Gastrocnemius medialis (tissue), 4 donors: Measurements from ENCODE around the gene MEGF6. TPM values are rescaled to one million over a fixed set of nuclear protein-coding genes. Genes with fewer than 3 reads are reported as not detected.

ENCODE experiments used
- ATAC-seq, 2 donors: fragments of 150-250 bp; one replicate each; pipeline ENCODE4 v1.9.1; 2016
- DNase-seq, 2 donors: peaks; one replicate each; pipeline ENCODE4 v3.0.0-alpha.2; 2019
- H3K27ac ChIP-seq, 4 donors: fragments of 200-600 bp; sonication (generic); 1 replicate in 1 of 4; 2 replicates in 3 of 4; pipeline ENCODE4 v1.5.1; 2016 to 2018; ENCODE audit warnings: mild to moderate bottlenecking in 2 of 4, moderate library complexity in 1 of 4
- H3K27me3 ChIP-seq, 3 donors: fragments of 200-600 bp; sonication (generic) in 2 of 3; 1 replicate in 1 of 3; 2 replicates in 2 of 3; pipeline versions ENCODE4 v1.5.1 to v1.6.0; 2016 to 2019; ENCODE audit warnings: mild to moderate bottlenecking in 1 of 3, moderate library complexity in 1 of 3
- H3K36me3 ChIP-seq, 2 donors: fragments of 200-600 bp; sonication (generic) in 1 of 2; one replicate each; pipeline ENCODE4 v1.5.1; 2017 to 2018
- H3K4me1 ChIP-seq, 2 donors: fragments of 200-600 bp; sonication (generic) in 1 of 2; one replicate each; pipeline ENCODE4 v1.5.1; 2016 to 2017; ENCODE audit warnings: mild to moderate bottlenecking in 2 of 2
- H3K4me3 ChIP-seq, 4 donors: fragments of 200-600 bp; sonication (generic) in 3 of 4; 1 replicate in 1 of 4; 2 replicates in 3 of 4; pipeline ENCODE4 v1.5.1; 2016 to 2019; ENCODE audit warnings: mild to moderate bottlenecking in 2 of 4
- H3K9me3 ChIP-seq, 3 donors: fragments of 200-600 bp; sonication (generic) in 2 of 3; 1 replicate in 1 of 3; 2 replicates in 2 of 3; pipeline ENCODE4 v1.5.1; 2016 to 2019
- CTCF ChIP-seq, 5 experiments: fragments of 450-650 bp in 3 of 5; fragments of 200-600 bp in 2 of 5; sonication (generic) in 2 of 5; IDR thresholded peaks in 4 of 5; conservative IDR thresholded peaks in 1 of 5; 1 replicate in 4 of 5; 2 replicates in 1 of 5; pipeline ENCODE4 v1.5.1; 2016 to 2019; ENCODE audit warnings: antibody characterized with exemption in 5 of 5, mild to moderate bottlenecking in 3 of 5, moderate library complexity in 3 of 5
- POLR2A ChIP-seq, 2 donors: fragments of 450-650 bp; IDR thresholded peaks; one replicate each; pipeline ENCODE4 v1.6.1; 2017; ENCODE audit warnings: antibody characterized with exemption in 2 of 2, mild to moderate bottlenecking in 2 of 2, moderate library complexity in 2 of 2
- in situ Hi-C, 4 donors: fragments of 200-750 bp; cut with MboI; loops; one replicate each; pipeline versions ENCODE4 v1.15.0 to v1.8.0; 2017; ENCODE audit warnings: low sequenced_read_pairs in 4 of 4
- intact Hi-C: fragments of 100-400 bp; cut with DNase I; formaldehyde crosslinking; loops from one replicate; pipeline ENCODE4 v1.15.1; 2023; ENCODE audit warnings: low total_unique reads
- total RNA-seq, 4 donors: library from RNA; depleted of rRNA; stranded (reverse); fragments of >200 nt; gene quantifications; one replicate each; pipeline versions ENCODE4 v1.1.0 to v1.2.3, GENCODE V29; 2016

The MEGF6 gene
- total RNA-seq, 4 donors from 2014 or later = 1.9 to 5.7 (median 4.9) TPM

- H3K4me3 ChIP-seq = no peak overlapping the region
- DNase-seq (no peak), ATAC-seq (no peak)
- H3K27me3 ChIP-seq = peaks cover 0 to under 1% (median 0%) of the 10 kb centered on the region in 3 donors
- TF ChIP-seq CTCF (IDR thresholded peaks at IDR 0.05 in 4 of 5, conservative IDR thresholded peaks at IDR 0.05 in 1 of 5) (no peak), POLR2A (IDR thresholded peaks at IDR 0.05) (no peak)
- no peaks in the 10 kb centered on the region for H3K9me3 ChIP-seq
- intact Hi-C loops (no loop called here), in situ Hi-C loops (no loop called here)
- no peaks in the 10 kb centered on the region for H3K4me1 ChIP-seq
- H3K27ac ChIP-seq = no peak overlapping the region
- no peaks in the 10 kb centered on the region for H3K36me3 ChIP-seq
Observed at GRCh38 chr1:3562712-3563111, 48.6 kb downstream of the MEGF6 start.

DNA sequence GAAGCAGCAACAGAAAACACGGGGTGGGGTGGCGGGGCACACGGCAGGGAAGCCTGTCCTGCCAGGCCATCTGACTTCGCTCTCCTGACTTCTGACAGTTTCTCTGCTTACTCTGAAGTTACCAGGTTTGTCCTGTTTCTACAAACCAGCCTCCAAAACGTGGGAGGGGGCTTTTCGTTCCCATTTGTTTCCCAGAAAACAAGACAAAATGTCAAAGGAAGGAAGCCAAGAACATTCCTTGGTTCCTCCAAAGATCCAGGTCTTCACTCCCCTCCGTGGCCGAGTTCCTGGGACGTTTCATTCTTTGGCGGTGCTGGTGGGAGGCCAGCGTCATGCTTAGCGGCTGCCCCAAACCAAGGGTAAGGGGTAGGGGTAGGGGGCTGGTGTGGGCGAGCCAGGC lies 49.6 kb downstream of the MEGF6 start:
- H3K9me3 ChIP-seq = no peaks in the 10 kb centered on the region
- no peak for DNase-seq
- no peak overlapping the region for H3K4me3 ChIP-seq
- in situ Hi-C loops (no loop called here), intact Hi-C loops (no loop called here)
- no peaks in the 10 kb centered on the region for H3K4me1 ChIP-seq
- no peak for ATAC-seq
- TF ChIP-seq POLR2A (IDR thresholded peaks at IDR 0.05) (no peak), CTCF (IDR thresholded peaks at IDR 0.05 in 4 of 5, conservative IDR thresholded peaks at IDR 0.05 in 1 of 5) (no peak)
- no peak overlapping the region for H3K27ac ChIP-seq
- H3K27me3 ChIP-seq = peaks cover 0 to 10% (median 0%) of the 10 kb centered on the region in 3 donors
- H3K36me3 ChIP-seq = no peaks in the 10 kb centered on the region

DNA sequence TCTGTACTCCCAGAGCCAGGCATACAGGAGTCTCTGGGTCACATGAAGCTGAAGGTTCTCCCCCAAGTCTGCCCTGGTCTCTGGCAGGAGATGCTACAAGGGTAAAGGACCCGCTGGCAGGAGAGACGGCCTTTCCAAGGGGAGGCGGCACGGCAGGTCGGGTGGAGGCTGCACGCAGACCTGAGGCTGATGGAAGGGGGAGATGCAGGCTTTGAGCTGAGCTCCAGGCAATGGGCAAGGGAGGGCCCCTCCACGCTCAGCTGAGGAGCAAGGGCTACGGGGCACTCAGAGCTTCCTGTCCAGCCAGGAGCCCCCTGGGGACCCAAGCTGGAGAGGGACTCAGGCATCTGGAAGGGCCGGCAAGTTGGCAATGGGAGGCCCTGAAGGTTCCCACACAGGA lies 50.3 kb downstream of the MEGF6 start:
- no peaks in the 10 kb centered on the region for H3K9me3 ChIP-seq
- no peaks in the 10 kb centered on the region for H3K4me1 ChIP-seq
- intact Hi-C loops = no loop called here
- in situ Hi-C loops = no loop called here
- H3K36me3 ChIP-seq = no peaks in the 10 kb centered on the region
- H3K27ac ChIP-seq = no peak overlapping the region
- no peak overlapping the region for H3K4me3 ChIP-seq
- H3K27me3 ChIP-seq = peaks cover under 1 to 17% (median 1%) of the 10 kb centered on the region in 3 donors
- no peak for TF ChIP-seq POLR2A (IDR thresholded peaks at IDR 0.05)
- no peak for TF ChIP-seq CTCF (IDR thresholded peaks at IDR 0.05 in 4 of 5, conservative IDR thresholded peaks at IDR 0.05 in 1 of 5)
- ATAC-seq (no peak), DNase-seq (no peak)

DNA sequence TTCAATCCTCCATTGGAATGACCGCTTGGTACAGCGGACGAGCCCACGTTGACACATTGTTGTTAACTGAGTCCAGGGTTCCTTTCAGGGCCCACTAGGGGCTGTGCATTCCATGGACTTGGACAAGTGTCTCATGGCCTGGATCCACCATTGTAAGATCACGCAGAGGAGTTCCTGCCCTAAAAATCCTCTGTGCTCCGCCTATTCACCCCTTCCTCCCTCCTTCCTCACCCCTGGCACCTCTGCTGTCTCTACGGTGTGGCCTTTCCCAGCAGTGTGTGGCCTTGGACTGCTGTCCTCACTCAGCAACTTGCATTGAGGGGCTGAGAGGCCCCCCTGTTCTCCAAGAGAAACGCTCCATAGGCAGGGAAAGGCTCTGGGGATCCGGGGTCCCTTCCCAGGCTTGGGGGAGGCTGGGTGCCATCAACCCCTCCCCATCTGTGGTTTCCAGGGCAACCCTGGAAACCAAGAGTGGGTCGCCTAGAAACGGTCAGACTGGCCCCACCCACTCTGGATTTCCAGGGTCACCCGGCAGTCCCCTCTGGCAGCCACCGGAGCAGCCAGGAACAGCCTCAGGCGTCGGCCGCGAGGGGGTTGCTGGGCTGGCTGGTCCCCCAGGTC lies 50.9 kb downstream of the MEGF6 start:
- ATAC-seq = no peak
- H3K27ac ChIP-seq = no peak overlapping the region

More for the DNA sequence above, 50.9 kb downstream of the MEGF6 start:
- no peaks in the 10 kb centered on the region for H3K36me3 ChIP-seq
- no peaks in the 10 kb centered on the region for H3K9me3 ChIP-seq
- intact Hi-C loops = no loop called here
- no peaks in the 10 kb centered on the region for H3K4me1 ChIP-seq
- in situ Hi-C loops = no loop called here
- DNase-seq = no peak
- TF ChIP-seq CTCF (IDR thresholded peaks at IDR 0.05 in 4 of 5, conservative IDR thresholded peaks at IDR 0.05 in 1 of 5) = no peak
- TF ChIP-seq POLR2A (IDR thresholded peaks at IDR 0.05) = no peak
- H3K4me3 ChIP-seq = no peak overlapping the region
- peaks cover 2 to 19% (median 7%) of the 10 kb centered on the region in 3 donors for H3K27me3 ChIP-seq
